GM19240 (cell line): ENCODE results near the gene EEFSEC.

Source experiments
- DNase-seq: peaks from one replicate; pipeline ENCODE4 v3.0.0; 2011; ENCODE audit warnings: low spot score; ENCODE audit not compliant: insufficient read length

The EEFSEC gene

DNA sequence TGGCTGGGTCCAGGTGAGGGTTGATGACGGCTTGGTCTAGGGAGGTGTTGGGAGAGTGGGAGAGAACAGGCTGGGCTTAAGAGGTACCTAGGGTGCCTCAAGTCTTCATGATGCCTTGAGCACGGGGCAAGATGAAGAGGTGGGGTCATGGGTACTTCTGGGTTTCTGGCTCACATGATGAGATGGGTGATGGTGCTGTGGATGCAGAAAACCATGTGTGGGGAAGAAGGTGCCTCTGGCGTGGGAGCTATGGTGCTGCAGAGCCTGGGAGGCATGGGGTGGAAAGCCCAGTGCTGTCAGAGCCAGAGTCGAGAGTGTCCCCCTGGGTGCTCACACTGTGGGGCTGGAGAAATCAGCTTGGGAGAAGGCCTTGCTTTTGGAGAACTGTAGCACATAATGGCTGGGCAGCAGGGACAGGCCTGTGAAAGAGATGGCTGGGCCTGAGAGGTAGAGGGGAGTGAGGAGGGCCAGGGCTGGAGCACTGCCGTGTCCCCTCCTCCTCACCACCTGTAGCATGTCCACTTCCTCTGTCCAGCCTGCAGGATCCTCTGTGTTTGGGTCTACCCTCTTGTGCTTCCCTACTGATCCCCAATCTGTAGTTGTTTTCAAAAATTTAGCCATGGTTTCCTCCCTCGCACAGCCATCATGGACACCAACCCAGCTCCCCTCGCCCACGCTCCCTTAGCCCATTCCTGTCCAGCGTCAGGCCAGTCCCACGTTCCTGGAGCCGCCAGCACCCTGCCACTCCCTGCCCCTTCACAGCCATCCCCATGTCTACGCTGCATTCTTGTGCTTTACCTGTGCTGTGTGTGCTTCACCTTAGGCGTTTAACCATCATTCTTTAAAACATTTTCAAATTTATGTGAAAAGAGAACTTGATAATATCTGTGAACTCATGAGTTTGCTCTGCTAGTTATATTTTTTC is 132.0 kb downstream of the EEFSEC start:
- no peak for DNase-seq

DNA sequence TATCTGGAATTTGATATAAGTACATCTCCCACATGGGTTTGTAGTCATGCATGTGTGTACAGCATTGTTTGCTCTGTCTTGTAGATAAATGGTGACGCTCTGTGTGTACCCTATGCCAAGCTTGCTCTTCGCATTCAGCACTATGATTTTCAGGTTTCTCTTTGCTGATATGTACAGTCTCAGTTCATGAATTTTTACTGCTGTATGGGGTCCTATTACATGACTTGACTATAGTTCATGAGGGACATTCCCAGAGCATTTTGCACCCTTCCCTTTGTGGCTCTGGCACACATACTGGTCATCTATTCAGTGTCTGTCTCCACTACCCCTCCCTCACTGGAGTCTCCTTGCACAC is 132.7 kb downstream of the EEFSEC start:
- DNase-seq: no peak

DNA sequence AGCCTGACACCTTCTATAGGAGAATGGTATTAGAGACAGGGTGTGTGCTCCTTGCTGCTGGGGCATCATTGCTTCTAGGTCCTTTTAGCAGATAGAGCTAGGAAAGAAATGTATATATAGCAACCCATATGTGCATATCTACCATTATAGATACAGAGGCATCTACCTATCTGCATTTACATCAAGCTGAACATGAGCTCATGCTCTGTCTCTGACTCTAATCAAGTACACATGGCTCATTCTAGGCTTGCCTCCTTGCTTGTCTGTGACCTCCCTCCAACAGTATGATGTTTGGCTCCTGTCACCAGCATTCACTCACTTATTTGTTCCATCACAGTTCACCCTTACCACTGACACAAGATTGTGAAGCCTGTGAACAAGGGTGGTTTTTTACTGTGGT is 133.4 kb downstream of the EEFSEC start:
- no peak for DNase-seq

DNA sequence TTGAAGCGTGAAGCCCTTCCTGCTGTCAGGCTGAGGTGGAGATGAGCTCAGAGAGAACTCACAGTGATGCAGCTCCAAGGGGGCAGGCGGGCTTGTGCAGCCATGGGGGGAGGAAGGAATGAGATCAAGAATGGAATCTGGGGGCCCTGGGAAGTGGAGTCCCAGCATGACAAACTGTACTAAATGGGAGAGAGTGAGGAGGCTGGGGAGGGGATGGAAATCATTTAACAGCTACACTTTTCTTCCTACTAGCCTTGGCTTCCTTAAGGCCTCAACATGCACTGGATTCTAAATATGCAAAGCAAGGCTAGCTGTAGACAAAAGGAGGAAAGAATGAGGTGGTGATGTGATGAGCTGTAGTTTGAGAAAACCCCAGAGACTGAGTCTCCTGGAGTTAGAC is 133.9 kb downstream of the EEFSEC start:
- DNase-seq: no peak

DNA sequence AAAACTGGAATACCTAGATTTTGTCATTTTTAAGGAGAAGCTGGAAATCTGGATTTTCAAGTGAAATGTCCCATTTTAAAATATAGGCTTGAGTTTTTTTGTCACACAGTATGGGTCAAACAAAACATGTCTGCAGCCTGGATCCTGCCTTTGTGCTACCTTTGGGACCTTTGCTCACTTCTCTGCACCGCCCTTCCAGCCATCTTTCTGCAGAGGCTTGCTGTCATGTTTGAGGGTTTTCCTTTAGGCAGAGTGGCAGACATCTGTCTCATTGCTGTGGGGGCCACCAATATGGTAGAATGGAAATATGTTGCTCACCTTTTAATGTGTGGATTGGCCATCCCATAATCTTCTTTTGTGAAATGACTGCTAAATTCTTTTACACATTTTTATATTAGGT is 136.3 kb downstream of the EEFSEC start:
- no peak for DNase-seq

DNA sequence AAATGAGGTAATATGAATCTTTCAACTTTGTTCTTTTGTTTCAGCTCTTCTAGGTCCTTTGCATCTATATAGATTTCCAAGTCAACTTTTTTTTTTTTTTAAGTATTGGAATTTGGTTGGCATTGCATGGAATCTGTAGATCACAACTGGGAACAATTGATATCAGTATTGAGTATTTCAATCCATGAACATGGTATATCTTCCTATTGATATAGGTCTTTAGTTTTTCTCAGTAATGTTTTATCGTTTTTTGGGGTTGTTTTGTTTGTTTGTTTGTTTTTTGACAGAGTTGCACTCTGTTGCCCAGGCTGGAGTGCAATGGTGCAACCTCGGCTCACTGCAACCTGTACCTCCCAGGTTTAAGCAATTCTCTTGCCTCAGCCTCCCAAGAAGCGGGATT is 137.2 kb downstream of the EEFSEC start:
- DNase-seq: no peak

DNA sequence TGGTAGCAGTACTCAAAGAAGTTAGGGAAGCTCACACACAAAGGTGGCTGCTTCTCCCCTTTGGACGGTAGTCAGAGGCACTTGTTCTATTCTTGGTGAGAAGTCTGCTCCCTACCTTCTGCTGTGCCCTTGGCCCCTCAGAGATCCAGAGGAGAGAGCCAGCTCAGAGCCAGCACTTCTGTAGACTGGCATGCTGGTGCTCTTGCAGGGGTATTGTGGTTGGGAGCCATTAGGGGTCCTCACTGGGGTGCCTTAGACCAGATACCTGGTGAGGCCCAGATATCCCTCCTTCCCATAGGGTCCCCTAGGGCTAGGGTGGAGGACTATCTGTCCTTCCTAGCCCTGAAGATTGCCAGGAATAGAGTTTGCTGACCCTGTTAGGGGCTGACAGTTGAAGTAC is 140.6 kb downstream of the EEFSEC start:
- DNase-seq: no peak

DNA sequence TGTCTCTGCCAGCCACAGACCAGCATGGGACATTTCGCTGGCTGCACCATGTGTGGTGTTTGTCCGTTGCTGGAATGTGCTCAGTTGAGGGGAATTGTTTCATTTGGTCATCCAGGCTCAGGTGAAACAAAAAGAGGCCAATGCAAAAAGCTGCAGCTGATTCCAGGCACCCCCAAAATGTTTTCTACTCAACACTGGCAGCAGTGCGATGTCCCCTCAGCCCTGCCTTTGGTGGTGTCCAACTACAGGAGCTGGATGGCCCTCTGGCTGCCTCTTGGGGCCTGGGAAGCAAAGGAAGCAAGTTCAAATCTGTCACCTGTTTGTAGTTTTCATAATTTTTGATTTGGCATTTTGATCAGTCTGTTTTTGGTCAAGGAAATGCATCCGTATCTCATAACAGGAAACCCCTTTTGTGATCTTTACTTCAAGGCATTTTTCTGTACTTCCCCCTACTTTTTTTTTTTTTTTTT is 141.8 kb downstream of the EEFSEC start:
- DNase-seq: no peak

DNA sequence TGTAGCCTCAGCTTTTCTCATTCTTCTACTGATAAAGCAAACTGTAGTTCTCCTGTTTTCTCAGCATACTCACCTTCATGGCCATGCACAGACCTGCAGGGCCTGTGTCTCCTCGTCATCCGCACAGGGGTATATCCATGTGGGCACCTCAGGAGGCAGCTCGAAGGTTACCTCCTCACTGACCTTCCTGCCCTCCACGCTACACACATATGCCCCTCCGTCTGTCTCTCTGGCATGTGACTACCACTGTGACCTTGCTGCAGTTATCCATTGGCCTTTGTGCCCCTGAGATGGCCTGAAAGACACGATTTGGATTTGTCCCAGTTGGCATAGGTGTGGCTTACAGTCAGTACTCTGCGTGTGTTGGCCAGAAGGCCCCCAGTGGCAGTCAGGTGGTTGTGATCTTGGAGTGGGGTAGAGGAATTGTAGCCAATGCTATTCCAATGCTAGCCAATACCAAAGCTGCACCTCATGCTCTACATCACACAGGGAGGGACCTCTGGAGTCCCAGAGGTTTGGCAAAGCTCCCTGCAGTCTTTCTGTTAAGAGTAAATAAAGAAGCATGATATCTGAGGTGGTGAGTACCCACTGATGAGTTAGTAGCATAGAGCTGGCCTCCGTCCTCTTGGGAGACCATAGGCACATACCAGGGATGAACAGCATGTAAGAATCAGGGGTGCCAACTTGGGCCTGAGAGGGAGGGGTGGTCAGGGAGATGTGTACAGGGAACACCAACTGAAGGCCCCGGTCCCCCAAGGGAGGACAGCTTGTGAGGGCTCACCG is 143.4 kb downstream of the EEFSEC start:
- DNase-seq: no peak

DNA sequence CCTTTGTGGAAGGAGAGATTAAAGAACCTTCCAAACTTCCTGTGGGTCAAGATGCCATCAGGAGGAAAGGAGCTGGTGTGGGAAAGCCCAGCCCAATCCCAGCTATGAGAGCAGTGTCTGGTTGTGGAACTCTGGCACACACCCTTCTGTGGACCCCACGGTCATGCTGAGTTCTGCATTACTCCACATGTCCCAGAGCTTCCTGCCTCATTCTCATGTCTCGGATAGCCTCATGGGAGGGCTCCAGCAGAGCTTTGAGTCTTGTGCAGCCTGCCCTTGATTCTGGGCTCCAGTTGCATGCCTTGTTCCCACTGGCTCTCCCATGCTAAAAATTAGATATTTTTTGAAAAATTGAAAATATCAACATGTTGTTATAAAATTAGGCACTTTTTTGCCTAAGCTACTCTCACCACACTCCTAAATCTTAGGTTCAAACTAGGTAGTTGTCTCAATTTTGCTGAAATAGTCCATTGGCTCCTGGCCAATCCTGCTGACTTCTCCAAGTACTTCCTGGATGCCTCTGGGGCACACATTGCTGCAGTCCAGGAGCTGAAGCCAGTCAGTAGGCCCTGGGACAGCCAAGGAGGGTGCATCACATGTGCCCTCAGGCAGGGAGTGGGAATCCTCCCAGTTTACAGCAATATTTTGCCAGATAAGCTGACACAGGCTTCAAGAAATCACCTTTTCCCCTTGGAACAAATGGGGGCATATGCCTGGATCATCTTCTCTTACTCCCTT is 144.3 kb downstream of the EEFSEC start:
- DNase-seq: no peak

DNA sequence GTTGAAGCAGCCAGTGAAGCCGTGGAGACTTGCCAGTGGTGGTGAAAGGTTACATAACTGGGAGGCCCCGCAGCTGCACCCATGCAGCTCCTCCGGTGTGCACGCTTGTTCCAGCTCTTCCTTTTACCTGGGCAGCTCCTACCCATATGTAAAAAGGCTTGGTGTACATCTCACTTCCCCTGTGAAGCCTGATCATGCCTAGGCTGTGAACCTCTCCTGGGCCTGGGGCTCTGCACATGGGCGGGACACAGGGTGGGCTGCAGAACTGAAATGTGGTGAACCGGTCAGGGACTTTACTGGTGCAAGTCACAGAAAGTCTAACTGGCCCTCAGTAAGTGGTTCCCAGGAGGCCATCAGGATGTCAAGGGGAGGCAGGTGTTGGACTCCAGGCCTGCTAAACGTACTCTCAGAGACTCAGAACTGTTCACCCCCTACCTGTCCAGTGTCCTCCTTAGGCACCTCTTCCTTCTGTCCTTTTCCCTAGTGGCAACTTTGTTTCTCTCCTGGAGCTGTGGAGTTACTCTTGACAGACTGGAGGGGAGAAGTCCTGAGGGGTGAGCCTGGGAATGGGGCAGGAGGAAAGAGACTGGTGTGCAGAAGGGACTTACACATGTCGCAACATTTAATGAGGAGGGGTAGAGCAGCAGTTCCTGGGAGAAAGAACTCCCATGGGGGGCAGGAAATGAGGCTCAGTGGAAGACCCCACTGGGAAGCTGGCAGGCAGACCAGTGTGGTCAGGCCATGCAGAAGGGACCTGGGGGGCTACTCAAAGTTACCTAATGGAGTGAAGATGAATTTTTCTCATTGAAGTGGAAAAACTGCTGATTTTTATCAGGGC is 148.1 kb downstream of the EEFSEC start:
- DNase-seq: no peak

DNA sequence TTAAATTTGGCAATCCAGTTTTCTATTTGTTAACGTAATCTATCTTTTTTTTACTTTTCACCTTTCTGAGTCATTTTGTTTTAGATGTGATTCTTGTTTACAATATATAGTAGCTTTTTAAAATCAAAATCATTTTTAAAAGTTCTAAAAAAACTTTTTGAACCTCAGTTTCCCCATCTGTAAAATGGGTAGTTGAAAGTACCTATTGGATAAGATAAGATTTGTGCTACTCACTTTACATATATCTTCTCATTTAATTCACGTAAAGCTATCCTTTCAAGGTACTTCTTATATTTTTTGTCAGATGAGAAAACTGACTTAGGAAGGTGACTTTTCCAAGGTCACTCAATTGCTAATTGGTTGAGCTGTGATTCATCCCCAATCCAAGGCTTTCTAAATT is 153.2 kb downstream of the EEFSEC start:
- no peak for DNase-seq

DNA sequence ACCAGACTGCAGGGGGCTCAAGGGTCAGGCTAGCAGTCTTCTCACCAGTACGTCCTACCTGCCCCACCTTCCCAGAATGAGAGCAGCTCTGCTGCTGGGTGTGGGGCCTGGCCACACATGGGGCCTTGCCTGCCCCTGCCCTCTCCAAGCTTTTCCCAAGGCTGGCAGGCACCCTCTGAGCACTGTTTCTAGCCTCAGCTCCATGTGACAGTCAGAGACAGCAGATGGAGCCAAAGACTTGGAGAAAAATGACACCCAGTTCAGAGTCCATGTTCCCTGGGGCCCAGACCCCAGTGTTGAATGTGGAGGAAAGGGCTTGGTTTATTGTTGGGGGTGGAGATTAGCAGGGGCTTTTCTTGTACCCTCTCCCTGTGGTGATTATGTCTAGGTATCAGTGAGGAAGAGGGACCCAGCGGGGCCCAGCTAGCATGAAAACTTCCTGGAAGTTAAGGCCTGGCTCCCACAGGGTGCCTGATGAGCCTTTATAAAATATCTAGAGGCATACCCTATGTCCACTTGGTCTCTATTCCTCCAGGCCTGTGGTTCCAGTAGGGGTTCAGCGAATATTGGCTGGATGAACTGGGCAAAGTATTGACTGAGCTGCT is 153.8 kb downstream of the EEFSEC start:
- no peak for DNase-seq

DNA sequence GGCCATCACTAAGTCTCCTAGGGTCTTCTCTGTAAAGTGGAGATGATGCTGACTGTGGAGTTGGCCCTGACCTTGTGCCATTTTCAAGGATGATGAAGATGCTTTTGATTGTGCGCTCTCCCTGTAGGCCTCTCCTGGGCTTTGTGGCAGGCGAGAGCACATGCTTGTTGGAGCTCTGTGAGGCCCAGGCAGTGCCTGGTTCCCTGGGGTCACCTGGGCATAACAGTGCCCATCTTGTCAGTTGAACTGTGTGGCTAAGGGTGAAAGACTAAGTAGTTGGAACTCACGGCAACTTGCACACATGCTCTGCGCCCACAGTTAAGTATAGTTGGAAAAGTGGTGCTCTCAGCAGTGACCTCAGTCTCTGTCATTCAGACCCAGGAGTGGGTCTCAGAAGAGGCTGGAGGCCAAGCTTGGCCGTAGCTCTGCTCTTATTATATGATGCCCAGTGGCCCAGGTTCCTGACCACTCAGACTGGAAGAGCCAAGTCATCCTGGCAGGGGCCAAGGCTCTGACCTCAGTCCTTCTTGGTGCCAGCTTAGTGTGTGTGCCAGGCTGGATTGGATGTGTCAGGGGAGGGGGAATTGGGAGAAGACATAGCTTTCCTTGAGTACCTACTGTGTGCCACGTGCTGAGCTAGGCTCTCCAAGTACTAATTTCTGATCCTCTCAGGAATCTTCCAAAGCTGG is 154.6 kb downstream of the EEFSEC start:
- DNase-seq: no peak

DNA sequence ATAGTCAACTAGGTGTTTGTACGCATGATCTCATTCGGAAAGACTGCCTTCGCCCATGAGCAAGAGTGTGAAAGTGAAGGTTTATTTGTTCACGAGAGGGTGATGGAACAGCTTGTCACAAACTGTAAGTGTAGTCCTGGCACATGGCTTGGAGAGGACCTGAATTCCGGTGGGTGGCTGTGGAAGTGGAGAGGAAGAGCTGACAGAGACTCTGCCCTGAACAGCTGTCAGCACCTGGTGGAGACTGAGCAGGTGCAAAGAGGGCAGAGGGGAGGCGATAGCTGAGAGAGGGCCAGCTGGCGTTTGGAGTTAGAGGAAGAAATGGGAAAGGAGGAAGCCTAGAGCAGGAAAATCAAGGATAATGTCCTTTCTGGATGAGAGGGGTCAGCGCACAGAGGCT is 155.7 kb downstream of the EEFSEC start:
- no peak for DNase-seq

DNA sequence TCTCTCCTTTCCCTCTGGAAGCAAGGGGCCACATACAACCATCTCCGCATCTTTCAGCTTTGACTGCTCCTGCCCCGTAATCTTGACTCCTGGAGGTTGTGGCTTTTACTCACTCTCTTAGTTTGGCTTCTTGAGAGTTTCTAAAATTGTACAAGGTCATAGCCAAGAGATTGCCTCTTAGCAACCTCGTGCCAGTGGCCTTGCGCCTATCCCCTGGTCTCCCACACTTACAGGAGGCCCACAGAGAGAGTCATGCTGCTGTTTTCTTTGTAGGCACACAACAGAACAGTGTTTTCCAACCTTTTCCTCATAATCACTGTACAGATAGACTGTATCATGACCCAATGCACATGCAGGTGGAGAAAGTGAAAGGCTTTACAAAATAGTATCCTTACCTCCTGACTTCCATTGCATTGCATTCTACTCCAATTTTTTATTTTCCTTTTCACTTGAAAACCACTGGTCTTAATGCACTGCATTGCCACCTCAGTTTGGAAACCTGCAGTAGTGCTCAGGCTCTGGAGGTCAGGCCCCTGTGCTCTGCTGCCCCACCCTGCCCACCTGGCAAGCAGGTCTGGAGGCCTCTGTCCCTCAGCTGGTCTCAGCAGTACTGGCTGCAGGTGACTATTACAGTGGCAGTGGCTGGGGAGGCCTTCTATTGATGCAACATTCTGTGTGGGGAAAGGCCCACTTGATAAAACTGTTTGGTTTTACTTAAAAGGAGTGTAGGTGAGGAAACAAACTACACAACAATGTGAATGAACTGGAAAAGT is 157.2 kb downstream of the EEFSEC start:
- no peak for DNase-seq

DNA sequence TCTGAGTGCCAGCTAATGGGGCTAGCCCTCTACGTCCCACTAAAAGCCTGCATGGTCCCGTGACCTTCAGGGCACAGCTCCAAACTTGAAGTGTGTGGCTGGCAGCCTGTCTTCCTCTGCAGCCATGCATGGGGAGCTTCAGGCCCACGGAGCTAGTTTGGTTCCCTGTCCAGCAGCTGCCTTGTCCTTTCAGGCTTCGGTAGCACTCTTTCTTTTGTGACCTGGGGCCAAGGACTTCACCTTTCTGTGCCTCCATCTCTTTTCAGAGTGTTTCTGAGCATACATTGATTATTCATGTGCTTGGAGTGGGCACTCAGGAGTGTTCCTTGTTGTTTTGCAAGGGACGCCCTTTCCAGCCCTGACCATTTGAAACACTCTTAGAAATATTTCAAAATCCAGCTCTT is 158.2 kb downstream of the EEFSEC start:
- DNase-seq: no peak

DNA sequence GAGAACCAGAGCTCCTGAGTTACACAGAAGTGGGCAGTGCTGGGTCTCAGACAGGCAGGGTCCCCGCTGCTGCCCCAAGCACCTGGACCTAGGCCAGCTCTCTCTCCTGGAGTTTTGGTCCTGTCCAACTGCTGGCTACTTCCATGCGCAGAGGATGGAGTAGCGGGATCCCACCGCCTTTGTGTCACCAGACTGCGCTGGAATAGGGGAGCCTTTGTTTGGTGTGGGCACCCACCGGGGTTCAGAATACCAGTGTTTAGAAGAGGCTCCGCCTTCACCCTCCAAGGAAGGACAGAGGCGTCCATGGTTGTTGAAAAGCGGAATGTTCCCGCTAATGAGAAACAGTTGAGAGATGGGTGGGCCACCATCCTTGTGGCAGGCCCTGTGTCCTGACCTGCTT is 159.0 kb downstream of the EEFSEC start:
- no peak for DNase-seq

DNA sequence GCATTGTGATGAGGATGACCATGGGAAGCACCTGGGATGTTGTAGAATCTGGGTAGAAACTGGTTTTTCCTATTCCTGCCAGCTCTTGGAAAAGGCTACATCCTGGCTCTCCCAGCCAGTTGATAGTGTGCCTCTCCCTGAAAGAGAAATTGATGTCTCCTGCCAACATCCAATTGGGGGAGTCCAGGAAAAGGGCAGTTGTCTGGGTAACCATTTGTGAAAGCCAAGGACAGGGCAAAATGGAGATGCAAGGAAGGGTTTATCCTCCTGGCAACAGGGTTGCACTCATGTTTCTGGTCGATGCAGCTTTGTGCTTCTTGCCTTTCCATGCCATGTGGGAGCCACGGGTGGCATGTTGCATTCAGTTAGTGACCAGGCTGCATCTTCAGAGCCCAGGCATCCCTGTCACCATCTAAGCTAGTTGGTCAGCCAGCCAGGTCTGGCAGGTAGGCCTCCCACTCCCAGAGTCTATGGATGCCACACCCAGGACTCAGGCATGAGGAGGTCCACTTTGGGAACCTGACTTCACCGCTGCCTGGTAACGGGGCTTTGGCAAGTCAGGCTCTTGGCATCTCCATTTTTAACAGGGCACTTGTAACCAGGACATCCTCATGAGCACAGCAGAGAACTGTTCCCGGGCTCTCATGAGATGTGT is 159.9 kb downstream of the EEFSEC start:
- DNase-seq: no peak
